Gastroesophageal sphincter (tissue), 4 donors: ENCODE measurements around the gene ERCC1. TPM values are rescaled to one million over a fixed set of nuclear protein-coding genes. Genes with fewer than 3 reads are reported as not detected.

Source experiments
- ATAC-seq: fragments of 150-250 bp; one replicate; pipeline ENCODE4 v1.9.1; 2016; ENCODE audit warnings: mild to moderate bottlenecking, moderate library complexity
- H3K27ac ChIP-seq, 4 donors: fragments of 200-600 bp; sonication (generic) in 3 of 4; 1 replicate in 3 of 4; 2 replicates in 1 of 4; pipeline ENCODE4 v1.5.1; 2016 to 2019
- H3K27me3 ChIP-seq: fragments of 200-600 bp; sonication (generic); one replicate; pipeline ENCODE4 v1.5.1; 2019
- H3K36me3 ChIP-seq, 2 donors: fragments of 200-600 bp; sonication (generic); one replicate each; pipeline ENCODE4 v1.5.1; 2019; ENCODE audit warnings: control low read depth in 1 of 2
- H3K4me1 ChIP-seq, 3 donors: fragments of 200-600 bp; sonication (generic); 1 replicate in 2 of 3; 2 replicates in 1 of 3; pipeline ENCODE4 v1.5.1; 2016 to 2019; ENCODE audit warnings: control low read depth in 2 of 3
- H3K4me3 ChIP-seq, 2 donors: fragments of 200-600 bp; sonication (generic); one replicate each; pipeline ENCODE4 v1.5.1; 2019; ENCODE audit warnings: mild to moderate bottlenecking in 1 of 2, moderate library complexity in 1 of 2
- H3K9me3 ChIP-seq, 3 donors: fragments of 200-600 bp; sonication (generic); one replicate each; pipeline ENCODE4 v1.5.1; 2017 to 2019; ENCODE audit warnings: control low read depth in 2 of 3
- EP300 ChIP-seq: sonication (generic); formaldehyde crosslinking; IDR thresholded peaks from one replicate; pipeline ENCODE4 v1.6.1; 2017; ENCODE audit warnings: antibody characterized with exemption, mild to moderate bottlenecking
- POLR2A ChIP-seq, 2 donors: fragments of 450-650 bp; IDR thresholded peaks; one replicate each; pipeline ENCODE4 v1.6.1; 2017; ENCODE audit warnings: antibody characterized with exemption in 2 of 2, mild to moderate bottlenecking in 2 of 2, moderate library complexity in 1 of 2
- POLR2AphosphoS5 ChIP-seq: sonication (generic); formaldehyde crosslinking; IDR thresholded peaks from one replicate; pipeline ENCODE4 v1.6.1; 2017; ENCODE audit warnings: antibody characterized with exemption
- WGBS, 2 donors: methylation state at CpG; one replicate each; pipeline ENCODE4 v1.1.5; 2018; ENCODE audit warnings: low coverage in 1 of 2; 5-methylcytosine and 5-hydroxymethylcytosine counted together
- total RNA-seq, 4 donors: library from RNA; depleted of rRNA; stranded (reverse); fragments of >200 nt; gene quantifications; one replicate each; pipeline ENCODE4 v1.1.0, GENCODE V29; 2016
- TF ChIP-seq, protein P1 (sequence below), 4 experiments: fragments of 200-600 bp in 2 of 4; fragments of 450-650 bp in 2 of 4; sonication (generic) in 1 of 4; IDR thresholded peaks; one replicate each; pipeline ENCODE4 v1.5.1; 2017 to 2019; ENCODE audit warnings: antibody characterized with exemption in 4 of 4, mild to moderate bottlenecking in 2 of 4, moderate library complexity in 2 of 4

Gene ERCC1
- total RNA-seq, 4 donors from 2014 or later, result 52.7 to 84.6 (median 68.4) TPM

DNA sequence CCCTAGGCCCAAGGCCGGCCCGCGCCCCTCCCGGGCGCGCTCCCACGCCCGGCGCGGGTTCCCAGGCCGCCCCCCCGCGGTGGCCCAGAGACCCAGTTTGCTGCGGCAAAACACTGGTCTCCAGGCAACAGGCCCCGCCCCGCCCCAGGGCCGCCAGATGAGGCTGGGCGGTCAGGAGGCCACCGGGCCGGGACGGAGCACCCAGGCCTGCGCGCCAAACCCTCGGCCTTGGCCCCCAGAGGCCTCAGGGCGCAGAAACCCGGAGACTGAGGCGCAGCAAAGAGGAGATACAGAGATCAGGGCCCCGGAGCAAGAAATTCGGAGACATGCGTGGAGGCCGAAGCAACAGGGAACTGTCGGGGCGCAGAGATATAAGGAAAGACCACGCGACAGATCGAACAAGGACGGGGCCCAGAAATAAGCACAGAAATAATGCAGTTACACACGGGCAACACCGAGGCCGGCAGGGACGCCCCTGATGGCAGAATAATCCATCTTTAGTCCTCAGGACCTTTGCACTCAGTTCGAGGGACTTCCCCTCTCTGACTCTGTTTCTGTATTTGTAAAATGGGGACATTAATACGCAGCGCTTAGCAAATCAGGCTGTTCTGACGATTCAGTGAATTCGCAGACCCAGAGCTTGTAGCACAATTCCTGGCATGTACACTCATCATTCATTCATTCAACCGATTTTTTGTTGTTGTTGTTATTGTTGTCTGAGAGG lies 20.8 kb upstream of the ERCC1 start:
- Histone ChIP-seq H3K27me3 (no peaks in the 10 kb centered on the region), H3K4me1 (peaks cover 3 to 55% (median 17%) of the 10 kb centered on the region in 3 donors), H3K4me3 (peak overlapping the region; percentile 35 to 59), H3K27ac (peak overlapping the region; percentile 76 to 99 (median 89)), H3K9me3 (no peaks in the 10 kb centered on the region), H3K36me3 (no peaks in the 10 kb centered on the region)
- TF ChIP-seq EP300 (no peak), POLR2A (IDR thresholded peaks at IDR 0.05) (peak; percentile 31 to 44), POLR2AphosphoS5 (peak; percentile 61)
- TF ChIP-seq, protein P1, sequence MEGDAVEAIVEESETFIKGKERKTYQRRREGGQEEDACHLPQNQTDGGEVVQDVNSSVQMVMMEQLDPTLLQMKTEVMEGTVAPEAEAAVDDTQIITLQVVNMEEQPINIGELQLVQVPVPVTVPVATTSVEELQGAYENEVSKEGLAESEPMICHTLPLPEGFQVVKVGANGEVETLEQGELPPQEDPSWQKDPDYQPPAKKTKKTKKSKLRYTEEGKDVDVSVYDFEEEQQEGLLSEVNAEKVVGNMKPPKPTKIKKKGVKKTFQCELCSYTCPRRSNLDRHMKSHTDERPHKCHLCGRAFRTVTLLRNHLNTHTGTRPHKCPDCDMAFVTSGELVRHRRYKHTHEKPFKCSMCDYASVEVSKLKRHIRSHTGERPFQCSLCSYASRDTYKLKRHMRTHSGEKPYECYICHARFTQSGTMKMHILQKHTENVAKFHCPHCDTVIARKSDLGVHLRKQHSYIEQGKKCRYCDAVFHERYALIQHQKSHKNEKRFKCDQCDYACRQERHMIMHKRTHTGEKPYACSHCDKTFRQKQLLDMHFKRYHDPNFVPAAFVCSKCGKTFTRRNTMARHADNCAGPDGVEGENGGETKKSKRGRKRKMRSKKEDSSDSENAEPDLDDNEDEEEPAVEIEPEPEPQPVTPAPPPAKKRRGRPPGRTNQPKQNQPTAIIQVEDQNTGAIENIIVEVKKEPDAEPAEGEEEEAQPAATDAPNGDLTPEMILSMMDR (IDR thresholded peaks at IDR 0.05), result peak in 1 of 4 experiments; percentile 18
- ATAC-seq, result peak; percentile 79
- WGBS, 2 donors, result 15 to 21% methylated on average over 15 to 19 of the region's 47 CpGs

DNA sequence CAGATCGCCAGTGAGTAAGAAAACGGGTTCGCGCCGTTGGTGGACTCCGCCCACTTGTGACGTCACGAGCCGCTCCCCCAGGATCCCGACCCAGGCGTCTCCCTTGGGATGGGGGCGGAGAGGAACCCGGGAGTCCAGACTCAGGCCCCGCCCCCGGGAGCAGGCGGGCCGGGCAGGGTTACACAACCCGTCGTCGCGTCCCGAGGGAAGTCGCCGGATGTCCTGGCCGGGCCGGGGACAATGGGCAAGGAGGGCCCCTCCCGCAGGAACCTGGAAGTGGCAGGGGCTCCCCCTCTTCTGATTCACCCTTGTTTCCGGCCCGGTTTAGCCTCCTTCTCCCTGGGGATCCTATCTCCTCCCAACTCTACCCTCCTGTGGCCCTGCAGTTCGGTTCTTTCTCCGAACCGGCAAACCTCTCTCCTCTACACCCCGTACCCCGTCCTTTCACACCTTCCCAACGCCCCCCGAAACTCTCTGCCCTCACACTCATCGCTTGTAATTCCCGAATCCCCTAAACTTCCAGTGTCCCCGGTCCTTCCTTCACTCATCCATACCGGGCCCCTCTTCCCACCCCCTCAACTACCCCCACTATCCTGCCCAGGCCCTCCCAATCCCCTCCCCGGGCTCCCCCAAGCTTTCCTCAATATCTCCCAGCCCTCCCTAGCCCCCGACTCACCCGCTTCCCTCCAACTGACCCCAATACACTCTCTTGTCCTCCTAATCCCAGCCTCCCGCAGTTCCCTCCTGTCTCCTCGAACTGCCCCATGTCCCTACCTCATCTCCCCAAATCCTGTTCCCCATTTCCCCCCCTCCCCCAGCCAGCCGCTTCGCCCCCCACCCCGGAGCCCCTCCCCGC lies 20.0 kb upstream of the ERCC1 start:
- Histone ChIP-seq H3K27me3 (no peaks in the 10 kb centered on the region), H3K27ac (peak overlapping the region; percentile 76 to 99 (median 89)), H3K4me1 (peaks cover 3 to 54% (median 17%) of the 10 kb centered on the region in 3 donors), H3K36me3 (no peaks in the 10 kb centered on the region), H3K9me3 (no peaks in the 10 kb centered on the region), H3K4me3 (peak overlapping the region; percentile 35 to 59)
- peak; percentile 86 for ATAC-seq
- no peak for TF ChIP-seq EP300
- TF ChIP-seq POLR2AphosphoS5, result peak; percentile 93
- TF ChIP-seq, protein P1 (IDR thresholded peaks at IDR 0.05), result no peak
- peak; percentile 48 to 49 for TF ChIP-seq POLR2A (IDR thresholded peaks at IDR 0.05)
- WGBS, 2 donors, result 0 to 1% methylated on average over 22 to 23 of the region's 49 CpGs

DNA sequence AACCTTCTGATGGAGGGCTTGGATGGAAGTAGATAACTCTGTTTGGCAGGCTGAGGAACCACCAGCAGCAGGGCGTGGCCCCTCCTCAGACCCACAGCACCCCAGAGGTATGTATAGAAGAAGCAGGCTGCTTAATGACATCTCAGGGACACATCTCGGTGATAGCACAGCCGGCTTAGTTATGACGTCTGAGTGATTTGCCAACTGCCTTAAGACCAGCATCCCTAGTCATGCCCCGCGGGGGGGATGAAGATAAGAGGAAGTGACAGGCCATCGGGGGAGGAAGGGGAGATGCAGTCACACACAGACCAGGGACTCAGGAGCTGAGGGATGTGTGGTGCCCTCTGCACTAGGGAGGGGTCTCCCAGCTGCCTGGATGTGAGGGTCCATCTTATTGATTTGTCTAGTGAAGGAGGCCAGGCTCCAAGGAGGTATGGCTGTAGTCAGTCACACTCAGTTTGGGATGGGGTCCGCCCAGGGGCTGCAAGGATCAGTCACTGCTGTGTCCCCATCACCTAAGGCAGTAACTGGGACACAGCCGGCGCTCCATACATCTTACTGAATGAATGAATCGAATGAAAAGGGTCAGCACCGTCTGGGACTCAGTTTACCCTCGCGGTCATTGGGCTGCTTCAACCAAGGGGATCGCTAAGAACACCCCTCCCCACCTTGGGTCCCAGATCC lies 19.2 kb upstream of the ERCC1 start:
- TF ChIP-seq, protein P1 (IDR thresholded peaks at IDR 0.05), result no peak
- TF ChIP-seq POLR2A (IDR thresholded peaks at IDR 0.05) (no peak), EP300 (no peak), POLR2AphosphoS5 (no peak)
- H3K9me3 ChIP-seq, result no peaks in the 10 kb centered on the region
- H3K36me3 ChIP-seq, result no peaks in the 10 kb centered on the region
- peaks cover 3 to 47% (median 17%) of the 10 kb centered on the region in 3 donors for H3K4me1 ChIP-seq
- peak overlapping the region in 1 of 2 donors; percentile 59 for H3K4me3 ChIP-seq
- ATAC-seq, result no peak
- WGBS, 2 donors, result 29 to 33% methylated on average over 1 to 4 of the region's 15 CpGs
- no peaks in the 10 kb centered on the region for H3K27me3 ChIP-seq
- H3K27ac ChIP-seq, result peak overlapping the region; percentile 0 to 99 (median 89)

DNA sequence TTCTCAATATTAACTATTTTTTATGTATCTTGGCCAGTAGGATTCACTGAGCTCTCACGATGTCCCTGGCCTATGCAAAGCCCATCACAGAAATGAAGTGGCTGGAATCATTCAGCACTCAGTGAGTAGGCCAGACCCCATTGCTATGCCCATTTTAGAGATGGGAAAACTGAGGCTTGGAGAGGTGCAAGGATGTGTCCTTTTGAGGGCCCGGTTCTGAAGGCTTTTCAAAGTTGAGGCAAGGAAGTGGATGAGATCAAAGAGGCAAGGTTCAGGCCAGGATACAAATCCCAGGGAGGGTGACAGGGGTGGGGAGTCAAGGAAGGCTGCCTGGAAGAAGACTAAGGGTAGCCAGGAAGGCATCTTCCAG lies 18.7 kb upstream of the ERCC1 start:
- H3K4me1 ChIP-seq, result peaks cover 3 to 47% (median 17%) of the 10 kb centered on the region in 3 donors
- TF ChIP-seq POLR2A (IDR thresholded peaks at IDR 0.05) (no peak), EP300 (no peak), POLR2AphosphoS5 (no peak)
- TF ChIP-seq, protein P1 (IDR thresholded peaks at IDR 0.05), result no peak
- no peak for ATAC-seq
- peak overlapping the region in 3 of 4 donors; percentile 87 to 99 (median 91) for H3K27ac ChIP-seq
- no peak overlapping the region for H3K4me3 ChIP-seq
- 91% methylated on average over 1 of the region's 2 CpGs; no CpG with 5 or more reads in 1 of the 2 donors for WGBS, 2 donors
- no peaks in the 10 kb centered on the region for H3K9me3 ChIP-seq
- H3K36me3 ChIP-seq, result no peaks in the 10 kb centered on the region
- no peaks in the 10 kb centered on the region for H3K27me3 ChIP-seq
